Body of pancreas (tissue), 4 donors: ENCODE results near the gene SYT15.
"Not testable (repeated sequence)": the region's sequence is repeated elsewhere in the genome, so short reads cannot be mapped to it uniquely, and the experiment has no call there.

ENCODE experiments used
- POLR2A ChIP-seq, 3 donors: fragments of 450-650 bp; IDR thresholded peaks; one replicate each; pipeline ENCODE4 v1.6.1; 2016; ENCODE audit warnings: antibody characterized with exemption in 3 of 3, mild to moderate bottlenecking in 2 of 3
- TF ChIP-seq, protein P1 (sequence below), 7 experiments: fragments of 450-650 bp in 4 of 7; fragments of 200-600 bp in 3 of 7; sonication (generic) in 3 of 7; IDR thresholded peaks; one replicate each; pipeline ENCODE4 v1.5.1; 2016 to 2019; ENCODE audit warnings: antibody characterized with exemption in 7 of 7

DNA sequence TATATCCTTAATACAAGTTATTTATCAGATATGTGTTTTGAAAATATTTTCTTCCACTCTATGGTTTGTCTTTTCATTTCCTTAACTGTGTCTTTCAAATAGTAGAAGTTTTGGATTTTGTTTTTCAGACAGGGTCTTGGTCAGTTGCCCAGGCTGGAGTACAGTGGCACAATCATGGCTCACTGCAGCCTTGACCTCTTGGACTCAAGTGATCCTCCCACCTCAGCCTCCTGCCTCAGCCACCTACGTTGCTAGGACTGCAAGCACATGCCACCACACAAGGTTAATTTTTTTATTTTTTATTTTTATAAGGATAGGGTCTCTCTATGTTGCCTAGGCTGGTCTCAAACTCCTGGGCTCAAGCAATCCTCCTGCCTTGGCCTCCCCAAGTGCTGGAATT is 46.7 kb upstream of the SYT15 start:
- not testable (repeated sequence) for TF ChIP-seq POLR2A (IDR thresholded peaks at IDR 0.05)
- TF ChIP-seq, protein P1, sequence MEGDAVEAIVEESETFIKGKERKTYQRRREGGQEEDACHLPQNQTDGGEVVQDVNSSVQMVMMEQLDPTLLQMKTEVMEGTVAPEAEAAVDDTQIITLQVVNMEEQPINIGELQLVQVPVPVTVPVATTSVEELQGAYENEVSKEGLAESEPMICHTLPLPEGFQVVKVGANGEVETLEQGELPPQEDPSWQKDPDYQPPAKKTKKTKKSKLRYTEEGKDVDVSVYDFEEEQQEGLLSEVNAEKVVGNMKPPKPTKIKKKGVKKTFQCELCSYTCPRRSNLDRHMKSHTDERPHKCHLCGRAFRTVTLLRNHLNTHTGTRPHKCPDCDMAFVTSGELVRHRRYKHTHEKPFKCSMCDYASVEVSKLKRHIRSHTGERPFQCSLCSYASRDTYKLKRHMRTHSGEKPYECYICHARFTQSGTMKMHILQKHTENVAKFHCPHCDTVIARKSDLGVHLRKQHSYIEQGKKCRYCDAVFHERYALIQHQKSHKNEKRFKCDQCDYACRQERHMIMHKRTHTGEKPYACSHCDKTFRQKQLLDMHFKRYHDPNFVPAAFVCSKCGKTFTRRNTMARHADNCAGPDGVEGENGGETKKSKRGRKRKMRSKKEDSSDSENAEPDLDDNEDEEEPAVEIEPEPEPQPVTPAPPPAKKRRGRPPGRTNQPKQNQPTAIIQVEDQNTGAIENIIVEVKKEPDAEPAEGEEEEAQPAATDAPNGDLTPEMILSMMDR (IDR thresholded peaks at IDR 0.05), result not testable (repeated sequence)
